GM12872 (cell line): ENCODE data around the gene KLF5.

Experiments used
- TF ChIP-seq, protein P1 (sequence below): IDR thresholded peaks from 3 replicates; pipeline ENCODE4 v1.5.1; 2011; ENCODE audit warnings: low read depth, mild to moderate bottlenecking, low read length, moderate library complexity; ENCODE audit not compliant: insufficient read depth

KLF5 gene

DNA sequence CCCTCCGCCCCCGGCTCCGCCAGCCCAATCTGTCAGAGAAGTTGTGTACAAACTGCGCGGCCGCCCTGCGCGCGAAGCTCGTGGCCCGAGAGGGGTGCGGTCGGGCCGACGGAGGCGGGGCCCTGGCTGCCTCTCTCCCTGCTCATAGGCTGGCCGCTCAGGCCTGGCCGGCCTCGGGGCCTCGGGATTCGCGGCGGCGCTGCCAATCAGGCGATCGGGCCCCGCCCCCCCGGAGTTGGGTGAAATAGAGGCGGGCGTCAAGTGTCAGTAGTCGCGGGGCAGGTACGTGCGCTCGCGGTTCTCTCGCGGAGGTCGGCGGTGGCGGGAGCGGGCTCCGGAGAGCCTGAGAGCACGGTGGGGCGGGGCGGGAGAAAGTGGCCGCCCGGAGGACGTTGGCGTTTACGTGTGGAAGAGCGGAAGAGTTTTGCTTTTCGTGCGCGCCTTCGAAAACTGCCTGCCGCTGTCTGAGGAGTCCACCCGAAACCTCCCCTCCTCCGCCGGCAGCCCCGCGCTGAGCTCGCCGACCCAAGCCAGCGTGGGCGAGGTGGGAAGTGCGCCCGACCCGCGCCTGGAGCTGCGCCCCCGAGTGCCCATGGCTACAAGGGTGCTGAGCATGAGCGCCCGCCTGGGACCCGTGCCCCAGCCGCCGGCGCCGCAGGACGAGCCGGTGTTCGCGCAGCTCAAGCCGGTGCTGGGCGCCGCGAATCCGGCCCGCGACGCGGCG lies at the start of gene KLF5:
Gene KLF5, plus strand, starts transcription at position 270 of the 724 bp plus-strand sequence. Its CDS starts 323 bp downstream, at position 593.
- TF ChIP-seq, protein P1, sequence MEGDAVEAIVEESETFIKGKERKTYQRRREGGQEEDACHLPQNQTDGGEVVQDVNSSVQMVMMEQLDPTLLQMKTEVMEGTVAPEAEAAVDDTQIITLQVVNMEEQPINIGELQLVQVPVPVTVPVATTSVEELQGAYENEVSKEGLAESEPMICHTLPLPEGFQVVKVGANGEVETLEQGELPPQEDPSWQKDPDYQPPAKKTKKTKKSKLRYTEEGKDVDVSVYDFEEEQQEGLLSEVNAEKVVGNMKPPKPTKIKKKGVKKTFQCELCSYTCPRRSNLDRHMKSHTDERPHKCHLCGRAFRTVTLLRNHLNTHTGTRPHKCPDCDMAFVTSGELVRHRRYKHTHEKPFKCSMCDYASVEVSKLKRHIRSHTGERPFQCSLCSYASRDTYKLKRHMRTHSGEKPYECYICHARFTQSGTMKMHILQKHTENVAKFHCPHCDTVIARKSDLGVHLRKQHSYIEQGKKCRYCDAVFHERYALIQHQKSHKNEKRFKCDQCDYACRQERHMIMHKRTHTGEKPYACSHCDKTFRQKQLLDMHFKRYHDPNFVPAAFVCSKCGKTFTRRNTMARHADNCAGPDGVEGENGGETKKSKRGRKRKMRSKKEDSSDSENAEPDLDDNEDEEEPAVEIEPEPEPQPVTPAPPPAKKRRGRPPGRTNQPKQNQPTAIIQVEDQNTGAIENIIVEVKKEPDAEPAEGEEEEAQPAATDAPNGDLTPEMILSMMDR = no peak; the same call in 2 of the 3 replicates

DNA sequence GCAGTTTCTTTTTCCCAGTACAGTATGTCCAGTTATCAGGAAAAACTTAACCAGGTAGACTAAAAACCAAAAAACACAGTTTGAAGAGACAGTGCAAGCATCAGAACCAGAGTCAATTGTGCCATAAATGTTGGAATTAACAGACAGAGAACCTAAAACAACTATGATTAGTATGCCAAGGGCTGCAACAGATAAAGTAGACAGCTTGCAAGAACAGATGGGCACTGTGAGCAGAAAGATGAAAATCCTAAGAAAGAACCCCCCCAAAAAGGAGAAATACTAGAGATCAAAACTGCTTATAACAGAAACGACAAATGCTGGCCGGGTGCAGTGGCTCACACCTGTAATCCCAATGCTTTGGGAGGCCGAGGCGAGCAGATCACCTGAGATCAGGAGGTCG lies 47.1 kb upstream of the KLF5 start:
- TF ChIP-seq, protein P1 = no peak

DNA sequence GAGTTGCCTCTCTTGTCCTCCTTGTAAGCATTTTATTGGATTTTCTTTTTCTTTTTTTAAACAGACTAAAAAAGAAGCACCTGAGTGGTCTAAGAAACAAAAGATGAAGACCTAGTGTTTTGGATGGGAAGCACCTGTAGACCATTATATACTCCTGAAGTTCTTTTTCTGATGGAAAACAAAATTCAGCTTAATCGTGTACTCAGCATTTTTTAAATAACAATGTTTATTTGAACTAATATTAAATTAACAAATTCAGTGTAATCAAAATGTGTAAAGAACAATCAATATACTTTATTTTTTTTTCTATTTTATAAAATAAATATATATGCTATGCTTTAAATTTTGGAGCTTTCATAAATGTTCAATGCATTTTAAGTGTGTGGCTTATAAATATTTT lies 43.0 kb upstream of the KLF5 start:
- TF ChIP-seq, protein P1 = no peak

DNA sequence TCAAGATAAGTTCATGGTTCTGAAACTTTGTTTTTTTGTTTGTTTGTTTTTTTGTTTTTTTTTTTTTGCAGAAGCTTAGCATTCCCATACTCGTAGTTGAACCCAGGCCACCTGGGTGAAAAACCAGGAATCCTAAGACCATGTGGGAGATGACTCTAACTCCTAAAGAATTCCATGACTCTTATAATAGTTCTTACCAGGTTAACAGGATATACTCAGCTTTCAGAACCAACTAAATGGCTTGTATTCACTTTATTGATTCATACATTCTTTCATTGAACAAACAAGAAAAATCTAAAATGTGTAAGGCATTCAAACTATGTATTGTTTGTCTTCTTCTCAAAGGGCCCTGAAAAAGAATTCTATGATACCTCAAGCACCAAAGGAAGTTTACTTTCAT lies 40.5 kb upstream of the KLF5 start:
- TF ChIP-seq, protein P1 = no peak

DNA sequence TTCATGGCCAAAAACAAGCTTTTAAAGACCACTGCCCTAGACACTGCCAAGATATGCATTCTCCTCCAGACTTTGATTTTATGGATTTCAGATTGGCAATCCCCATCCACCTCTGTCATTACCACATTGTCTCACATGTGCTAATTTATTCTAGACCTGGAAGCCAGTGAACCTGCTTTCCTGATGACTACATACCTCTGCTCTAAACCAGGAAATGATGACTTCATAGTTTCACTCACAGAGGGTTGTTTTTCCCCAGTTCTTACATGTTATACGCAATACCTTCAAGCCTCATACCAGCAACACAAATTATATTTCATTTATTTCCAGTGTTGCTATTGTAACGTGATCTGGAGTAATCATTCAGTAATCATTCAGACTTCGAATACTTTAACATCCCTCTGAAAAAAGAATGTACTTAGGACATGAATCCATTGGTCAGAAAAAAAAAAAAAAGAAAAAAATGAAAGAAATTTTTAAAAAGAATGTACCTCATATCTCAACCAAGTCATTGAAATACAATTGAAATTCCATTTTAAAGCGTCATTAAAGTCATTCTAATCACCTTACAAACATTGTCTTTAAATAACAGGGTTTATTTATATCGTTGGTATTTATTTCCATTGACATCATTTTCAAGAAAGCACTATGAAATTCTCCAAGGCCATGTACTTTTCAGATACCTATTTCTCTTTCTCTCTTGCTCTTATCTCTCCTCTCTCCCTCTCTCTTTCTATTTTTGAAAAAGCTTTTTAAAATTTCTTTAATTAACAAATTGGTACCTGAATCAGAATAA lies 33.4 kb upstream of the KLF5 start:
- TF ChIP-seq, protein P1 = no peak

DNA sequence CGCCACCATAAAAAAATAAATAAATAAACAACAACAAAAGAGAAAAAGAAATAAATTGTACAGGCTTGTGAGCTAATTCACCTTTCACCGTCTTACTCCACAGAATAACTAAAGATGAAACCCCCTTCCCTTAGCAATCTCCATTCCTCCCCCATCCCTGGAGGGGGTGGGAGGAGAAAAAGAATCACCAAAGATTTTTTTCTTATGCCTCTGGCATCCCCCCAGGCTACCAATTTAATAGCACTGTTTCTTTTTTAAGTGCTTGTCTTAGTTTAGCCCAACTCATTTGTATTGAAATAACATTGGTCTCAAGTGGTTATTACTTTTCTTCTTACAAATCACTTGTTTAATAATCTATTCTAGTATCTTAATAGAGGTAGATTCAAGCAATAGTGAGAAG lies 23.9 kb upstream of the KLF5 start:
- TF ChIP-seq, protein P1 = no peak

DNA sequence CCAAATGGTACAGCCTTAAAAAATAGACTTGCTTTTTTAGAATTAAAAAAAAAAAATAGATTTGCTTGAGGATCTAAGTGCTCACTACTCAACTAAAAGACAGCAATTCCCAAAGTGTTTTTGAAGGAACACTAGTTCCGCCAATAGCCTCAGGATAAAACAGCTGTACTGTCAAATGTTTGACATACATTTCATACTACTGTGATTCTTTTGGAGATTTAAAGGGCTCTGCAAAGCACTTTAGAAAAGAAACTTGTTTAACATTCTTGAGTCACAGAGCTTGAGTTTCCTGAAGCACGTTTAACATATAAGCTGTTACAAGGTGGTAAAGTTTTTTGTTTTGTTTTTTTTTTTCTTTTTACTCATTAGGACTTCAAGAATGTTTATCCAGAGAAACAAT lies 23.1 kb upstream of the KLF5 start:
- TF ChIP-seq, protein P1 = no peak
